K562 (cell line): ENCODE measurements around the gene SLC39A3. TPM values are rescaled to one million over a fixed set of nuclear protein-coding genes. Genes with fewer than 3 reads are reported as not detected.

ENCODE experiments used
- ATAC-seq: fragments of 200-7000 bp; cut with Tn5 transposase; 3 replicates; pipeline ENCODE4 v1.9.1; 2020; ENCODE audit warnings: moderate library complexity
- BruUV-seq: library from RNA; stranded (reverse); fragments of 400-500 nt; replicated peaks from 2 replicates; lab custom pipeline; 2021; lab: Mats Ljungman, UMichigan
- CTCF ChIA-PET: fragments of 300-600 bp; formaldehyde crosslinking; extraction: SDS; loops from one replicate; lab custom pipeline; 2021; ENCODE audit warnings: low intra/inter-chr PET ratio; lab: Yijun Ruan, JAX
- POLR2A ChIA-PET: fragments of 300-600, 350-650 bp; sonication (Branson Sonifier 250); formaldehyde crosslinking; extraction: SDS; loops from one replicate; lab custom pipeline; 2021; ENCODE audit warnings: antibody characterized with exemption, inconsistent platforms; lab: Yijun Ruan, JAX
- DNase-seq, 4 experiments: peaks; one replicate each; pipeline versions ENCODE4 v3.0.0 to v3.0.0-alpha.2; 2011 to 2018; ENCODE audit warnings: low spot score in 3 of 4, mixed read lengths in 3 of 4; ENCODE audit errors: extremely low read depth in 1 of 4
- FAIRE-seq: peaks from 2 replicates; lab custom pipeline; 2011; peaks lifted over from hg19 to GRCh38; lab: Jason Lieb, UNC
- H2AFZ ChIP-seq: 2 replicates; pipeline ENCODE4 v1.6.0; 2011; ENCODE audit warnings: low read depth, low read length, control low read depth, inconsistent platforms
- H3K27ac ChIP-seq: fragments of 200-600 bp; 3 replicates; pipeline ENCODE4 v1.8.0; 2011; ENCODE audit warnings: low read depth, mild to moderate bottlenecking, control low read depth, inconsistent platforms, low read length, moderate library complexity, mixed read lengths; ENCODE audit errors: extremely low read depth
- H3K27me3 ChIP-seq, 2 experiments: fragments of 300-600 bp in 1 of 2; 2 replicates in 1 of 2; 3 replicates in 1 of 2; pipeline versions ENCODE4 v1.6.0 to v1.8.0; 2011; ENCODE audit warnings: inconsistent platforms in 2 of 2, low read length in 2 of 2, mild to moderate bottlenecking in 1 of 2, mixed read lengths in 1 of 2, moderate library complexity in 1 of 2; ENCODE audit not compliant: control insufficient read depth in 2 of 2, insufficient read depth in 2 of 2
- H3K36me3 ChIP-seq: fragments of 300-600 bp; 3 replicates; pipeline ENCODE4 v1.8.0; 2011; ENCODE audit warnings: mild to moderate bottlenecking, low read length, inconsistent platforms; ENCODE audit not compliant: control insufficient read depth, insufficient read depth
- H3K4me1 ChIP-seq, 2 experiments: fragments of 200-600 bp in 1 of 2; replicated peaks in 1 of 2; 2 replicates in 1 of 2; 3 replicates in 1 of 2; pipeline versions ENCODE4 v1.5.1 to v1.8.0; 2011; ENCODE audit warnings: inconsistent platforms in 2 of 2, low read length in 2 of 2, mild to moderate bottlenecking in 1 of 2, mixed read lengths in 1 of 2, moderate library complexity in 1 of 2; ENCODE audit not compliant: control insufficient read depth in 2 of 2, insufficient read depth in 2 of 2
- H3K4me2 ChIP-seq: 2 replicates; pipeline ENCODE4 v1.6.1; 2011; ENCODE audit warnings: low read length, control low read depth, inconsistent platforms, mixed read lengths; ENCODE audit not compliant: insufficient read depth
- H3K4me3 ChIP-seq: fragments of 200-600 bp; sonication (generic), shearing (Covaris generic); 2 replicates; pipeline ENCODE4 v1.5.1; 2016; ENCODE audit warnings: control low read depth, inconsistent platforms
- H3K79me2 ChIP-seq: fragments of 200-600 bp; 3 replicates; pipeline ENCODE4 v1.8.0; 2011; ENCODE audit warnings: low read length, inconsistent platforms; ENCODE audit not compliant: control insufficient read depth, insufficient read depth
- H3K9ac ChIP-seq, 2 experiments: 2 replicates each; pipeline versions ENCODE4 v1.6.0 to v1.6.1; 2011; ENCODE audit warnings: low read depth in 2 of 2, low read length in 2 of 2, control low read depth in 1 of 2, inconsistent platforms in 1 of 2, mild to moderate bottlenecking in 1 of 2, mixed read lengths in 1 of 2; ENCODE audit not compliant: insufficient read depth in 1 of 2
- H3K9me1 ChIP-seq: one replicate; pipeline ENCODE4 v1.6.0; 2011; ENCODE audit warnings: inconsistent platforms, mild to moderate bottlenecking, low read length, moderate library complexity; ENCODE audit not compliant: control insufficient read depth, insufficient read depth
- H3K9me3 ChIP-seq: replicated peaks from 2 replicates; pipeline ENCODE4 v1.5.1; 2011; ENCODE audit warnings: low read depth, low read length, inconsistent platforms; ENCODE audit not compliant: control insufficient read depth, insufficient read depth
- H4K20me1 ChIP-seq: replicated peaks from 2 replicates; pipeline ENCODE4 v1.6.1; 2011; ENCODE audit warnings: low read length, inconsistent platforms, mixed read lengths; ENCODE audit not compliant: control insufficient read depth, insufficient read depth
- FOS ChIP-seq: IDR thresholded peaks from 3 replicates; pipeline ENCODE4 v1.6.1; 2011; ENCODE audit not compliant: insufficient read length; ENCODE audit errors: extremely low read depth
- LEF1 ChIP-seq: fragments of 450-650 bp; IDR thresholded peaks from 2 replicates; pipeline ENCODE4 v1.6.1; 2016; ENCODE audit warnings: mild to moderate bottlenecking
- MCM5 ChIP-seq: fragments of 450-650 bp; IDR thresholded peaks from 2 replicates; pipeline ENCODE4 v1.6.1; 2016; ENCODE audit warnings: low read depth
- NONO ChIP-seq, 2 experiments: fragments of 200-400 bp in 1 of 2; fragments of 450-650 bp in 1 of 2; formaldehyde crosslinking in 1 of 2; IDR thresholded peaks; 2 replicates each; pipeline ENCODE4 v1.6.1; 2017; ENCODE audit warnings: low read depth in 2 of 2, mild to moderate bottlenecking in 2 of 2, moderate library complexity in 2 of 2, low read length in 1 of 2
- RBFOX2 ChIP-seq: fragments of 200-400 bp; formaldehyde crosslinking; IDR thresholded peaks from 2 replicates; pipeline ENCODE4 v1.6.1; 2017; ENCODE audit warnings: low read depth, mild to moderate bottlenecking, low read length, moderate library complexity
- ZBTB5 ChIP-seq: fragments of 450-650 bp; IDR thresholded peaks from 2 replicates; pipeline ENCODE4 v1.6.1; 2017; ENCODE audit warnings: antibody characterized with exemption
- WGBS: fragments of 100-300 bp; shearing (Covaris generic); methylation state at CpG from one replicate; pipeline ENCODE4 v1.1.6; 2016; ENCODE audit warnings: low coverage, mixed read lengths; ENCODE audit not compliant: insufficient coverage; ENCODE audit errors: missing lambda C conversion rate; 5-methylcytosine and 5-hydroxymethylcytosine counted together
- in situ Hi-C: fragments of 300-500 bp; cut with MboI; formaldehyde crosslinking; loops from 4 replicates; pipeline ENCODE4 v1.15.0; 2018; ENCODE audit warnings: inconsistent platforms, mixed read lengths
- intact Hi-C: fragments of 100-400 bp; cut with micrococcal nuclease; formaldehyde crosslinking; loops from 2 replicates; pipeline ENCODE4 v1.14.2; 2022
- polyA plus RNA-seq, 8 experiments: library from polyadenylated mRNA; depleted of rRNA in 4 of 8; stranded (reverse) in 5 of 8; unstranded in 3 of 8; fragments of >200 nt; fragmentation: Nextera tagmentation in 2 of 8; fragmentation: Illumina TruSeq in 1 of 8; extraction: Ambion mirVana in 2 of 8; extraction: Trizol in 1 of 8; gene quantifications; 2 replicates each; pipeline versions ENCODE4 v1.2.1 to v1.2.3, GENCODE V29; 2011 to 2014; ENCODE audit warnings: inconsistent platforms in 1 of 8, missing spikeins in 1 of 8
- total RNA-seq, 7 experiments: library from RNA; depleted of rRNA in 6 of 7; stranded (reverse); fragments of >200 nt in 6 of 7; fragmentation: Illumina TruSeq in 2 of 7; extraction: Trizol in 2 of 7; gene quantifications; 2 replicates each; pipeline versions ENCODE4 v1.2.1 to v1.2.3, GENCODE V29; 2011 to 2021; ENCODE audit warnings: low replicate concordance in 1 of 7
- TF ChIP-seq, protein P1 (sequence below): IDR thresholded peaks from 2 replicates; pipeline ENCODE4 v1.6.1; 2016; ENCODE audit warnings: missing genetic modification characterization, missing compliant biosample characterization
- TF ChIP-seq, protein P2 (sequence below): fragments of 250-450 bp; sonication (Bioruptor Pico); IDR thresholded peaks from 2 replicates; pipeline ENCODE4 v1.8.0; 2021; ENCODE audit warnings: mild to moderate bottlenecking, moderate library complexity

Gene SLC39A3
- total and polyA plus RNA-seq, 9 of the 15 experiments (the other 6 are each of a cell fraction or from before 2014, with no cell fraction given) = 2.3 to 215 (median 127) TPM

DNA sequence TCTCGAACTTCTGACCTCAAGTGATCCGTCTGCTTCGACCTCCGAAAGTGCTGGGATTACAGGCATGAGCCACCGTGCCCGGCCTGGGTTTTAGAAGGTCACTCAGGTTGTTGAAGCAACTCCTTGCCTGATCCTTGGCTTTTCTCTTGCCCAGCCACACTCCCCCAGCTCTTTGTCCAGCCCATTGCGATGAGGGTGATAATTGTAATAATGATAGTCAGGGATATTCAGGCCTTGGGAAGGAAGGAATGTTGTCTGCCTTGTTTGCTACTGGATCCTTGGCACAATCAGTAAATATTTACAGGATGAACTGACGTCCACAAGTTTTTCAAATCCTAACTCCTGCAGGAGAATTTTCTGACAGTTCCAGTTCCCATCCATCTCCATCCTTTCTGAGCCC lies 47.3 kb upstream of the SLC39A3 start:
- intact Hi-C loops = no loop called here
- Histone ChIP-seq H4K20me1 (peaks cover 9% of the 10 kb centered on the region; the same call in 1 of the 2 replicates), H3K4me1 (peaks cover 8 to 52% of the 10 kb centered on the region in 2 experiments; a peak in 4 of 5 replicates), H3K9me1 (no peaks in the 10 kb centered on the region), H3K36me3 (peaks cover 49% of the 10 kb centered on the region; the same call in 2 of the 3 replicates), H3K27me3 (no peaks in the 10 kb centered on the region), H3K4me3 (no peak overlapping the region)
- POLR2A ChIA-PET = interaction anchor here (0.6 kb wide), 1 partner anchor 622 kb away, joined by 3 read pairs; no protein-coding TSS in a partner anchor
- 68% methylated on average over 8 of the region's 8 CpGs for WGBS
- FAIRE-seq = no peak
- no TSS peak for BruUV-seq
- TF ChIP-seq MCM5 (no peak), RBFOX2 (0 out of 2 replicates have a peak, but pooled peaks have one; percentile 18)
- TF ChIP-seq, all 486 proteins: peak for 1
- DNase-seq (no peak), ATAC-seq (no peak)
- Histone ChIP-seq H3K27ac (no peak overlapping the region), H3K4me2 (peak overlapping the region; percentile 29; the same call in 1 of the 2 replicates), H3K9me3 (no peaks in the 10 kb centered on the region), H3K79me2 (peaks cover 60% of the 10 kb centered on the region), H2AFZ (no peak overlapping the region), H3K9ac (peak overlapping the region in 1 of 2 experiments; percentile 81; a peak in 2 of 4 replicates)
- in situ Hi-C loops = no loop called here
- CTCF ChIA-PET = no interaction called here

DNA sequence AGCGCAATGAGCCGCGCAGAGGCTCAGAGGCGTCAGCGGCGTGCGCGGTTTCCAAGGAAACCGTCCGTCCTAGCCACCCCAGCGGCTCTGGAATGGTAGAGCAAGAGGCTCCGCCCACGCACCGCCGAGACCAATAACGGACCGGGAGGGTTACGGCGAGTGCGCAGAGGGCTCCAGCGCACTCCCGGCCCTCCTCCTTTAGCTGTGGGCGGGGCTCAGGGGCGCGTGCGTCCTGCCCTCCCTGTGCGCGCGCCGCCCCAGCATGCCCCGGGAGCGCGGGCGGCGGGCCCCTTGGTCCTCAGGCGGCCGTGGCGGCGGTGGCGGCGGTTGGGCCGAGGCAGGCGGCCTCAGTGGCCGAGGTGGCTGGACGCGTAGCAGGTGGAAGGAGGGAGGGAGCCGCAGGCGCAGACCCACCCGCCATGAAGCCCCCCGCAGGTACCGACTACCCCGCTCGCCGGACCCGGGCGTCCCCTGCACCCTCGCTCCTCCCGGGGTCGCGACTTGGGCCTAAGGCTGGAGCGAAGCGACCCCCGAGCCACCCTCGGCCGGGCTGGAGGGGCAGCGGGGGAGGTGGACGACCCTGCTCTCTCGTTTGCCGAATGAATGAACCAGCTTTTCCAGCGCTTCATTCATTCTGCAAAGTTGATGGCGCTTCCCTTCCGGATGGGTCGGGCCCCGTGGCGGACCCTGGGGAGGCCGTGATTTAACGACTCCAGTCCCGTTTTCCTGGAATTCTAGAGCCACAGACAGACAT lies 45.6 kb upstream of the SLC39A3 start, which contains the start of gene THOP1:
Gene THOP1 (plus strand): TSS at position 260 of the 754 bp plus-strand sequence. CDS start 160 bp downstream, at position 420.
- H3K9ac ChIP-seq = peak within 1 kb of the TSS; percentile 84 to 93
- peak within 1 kb of the TSS; percentile 80 for H3K27ac ChIP-seq
- BruUV-seq = TSS peak; percentile 78
- peak within 1 kb of the TSS; percentile 91 for H3K4me3 ChIP-seq
- H3K36me3 ChIP-seq = peaks cover 49% of the 10 kb centered on the region; the same call in 2 of the 3 replicates
- H2AFZ ChIP-seq = peak within 1 kb of the TSS; percentile 78
- ChIA-PET POLR2A (interaction anchor here (0.6 to 1.1 kb wide), 4 partner anchors 14 to 919 kb away, joined by 3 read pairs; partner anchors contain the start of gene ZNF555), CTCF (no interaction called here)
- H3K4me1 ChIP-seq = peaks cover 13 to 54% of the 10 kb centered on the region in 2 experiments; a peak in 4 of 5 replicates
- peak; percentile 95 to 100 (median 97) for DNase-seq
- peak; percentile 97 for FAIRE-seq
- H3K27me3 ChIP-seq = no peaks in the 10 kb centered on the region
- in situ Hi-C loops (no loop called here), intact Hi-C loops (no loop called here)
- H4K20me1 ChIP-seq = peaks cover 11% of the 10 kb centered on the region
- H3K79me2 ChIP-seq = peaks cover 75% of the 10 kb centered on the region
- WGBS = under 1% methylated on average over 61 of the region's 78 CpGs
- ATAC-seq = peak; percentile 94
- H3K9me1 ChIP-seq = no peaks in the 10 kb centered on the region
- H3K4me2 ChIP-seq = peak within 1 kb of the TSS; percentile 92
- no peaks in the 10 kb centered on the region for H3K9me3 ChIP-seq
- TF ChIP-seq ZBTB5 (peak; percentile 86; the same call in 1 of the 2 replicates), LEF1 (no peak), NONO (IDR thresholded peaks at IDR 0.05; ENCODE audit: low read depth in 2 of 2, low read length in 1 of 2) (peak in 1 of 2 experiments; percentile 70; a peak in 3 of 4 replicates), FOS (peak; percentile 36)
- TF ChIP-seq, protein P1, sequence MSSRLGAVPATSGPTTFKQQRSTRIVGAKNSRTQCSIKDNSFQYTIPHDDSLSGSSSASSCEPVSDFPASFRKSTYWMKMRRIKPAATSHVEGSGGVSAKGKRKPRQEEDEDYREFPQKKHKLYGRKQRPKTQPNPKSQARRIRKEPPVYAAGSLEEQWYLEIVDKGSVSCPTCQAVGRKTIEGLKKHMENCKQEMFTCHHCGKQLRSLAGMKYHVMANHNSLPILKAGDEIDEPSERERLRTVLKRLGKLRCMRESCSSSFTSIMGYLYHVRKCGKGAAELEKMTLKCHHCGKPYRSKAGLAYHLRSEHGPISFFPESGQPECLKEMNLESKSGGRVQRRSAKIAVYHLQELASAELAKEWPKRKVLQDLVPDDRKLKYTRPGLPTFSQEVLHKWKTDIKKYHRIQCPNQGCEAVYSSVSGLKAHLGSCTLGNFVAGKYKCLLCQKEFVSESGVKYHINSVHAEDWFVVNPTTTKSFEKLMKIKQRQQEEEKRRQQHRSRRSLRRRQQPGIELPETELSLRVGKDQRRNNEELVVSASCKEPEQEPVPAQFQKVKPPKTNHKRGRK (tag) = no peak
- TF ChIP-seq, protein P2, sequence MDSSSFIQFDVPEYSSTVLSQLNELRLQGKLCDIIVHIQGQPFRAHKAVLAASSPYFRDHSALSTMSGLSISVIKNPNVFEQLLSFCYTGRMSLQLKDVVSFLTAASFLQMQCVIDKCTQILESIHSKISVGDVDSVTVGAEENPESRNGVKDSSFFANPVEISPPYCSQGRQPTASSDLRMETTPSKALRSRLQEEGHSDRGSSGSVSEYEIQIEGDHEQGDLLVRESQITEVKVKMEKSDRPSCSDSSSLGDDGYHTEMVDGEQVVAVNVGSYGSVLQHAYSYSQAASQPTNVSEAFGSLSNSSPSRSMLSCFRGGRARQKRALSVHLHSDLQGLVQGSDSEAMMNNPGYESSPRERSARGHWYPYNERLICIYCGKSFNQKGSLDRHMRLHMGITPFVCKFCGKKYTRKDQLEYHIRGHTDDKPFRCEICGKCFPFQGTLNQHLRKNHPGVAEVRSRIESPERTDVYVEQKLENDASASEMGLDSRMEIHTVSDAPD = no peak
